ENCODE measurements around the gene NUDT16L1. TPM values are rescaled to one million over a fixed set of nuclear protein-coding genes. Genes with fewer than 3 reads are reported as not detected.

The NUDT16L1 gene
- total RNA-seq, 1 experiment from 2014 or later: 32.6 TPM

DNA sequence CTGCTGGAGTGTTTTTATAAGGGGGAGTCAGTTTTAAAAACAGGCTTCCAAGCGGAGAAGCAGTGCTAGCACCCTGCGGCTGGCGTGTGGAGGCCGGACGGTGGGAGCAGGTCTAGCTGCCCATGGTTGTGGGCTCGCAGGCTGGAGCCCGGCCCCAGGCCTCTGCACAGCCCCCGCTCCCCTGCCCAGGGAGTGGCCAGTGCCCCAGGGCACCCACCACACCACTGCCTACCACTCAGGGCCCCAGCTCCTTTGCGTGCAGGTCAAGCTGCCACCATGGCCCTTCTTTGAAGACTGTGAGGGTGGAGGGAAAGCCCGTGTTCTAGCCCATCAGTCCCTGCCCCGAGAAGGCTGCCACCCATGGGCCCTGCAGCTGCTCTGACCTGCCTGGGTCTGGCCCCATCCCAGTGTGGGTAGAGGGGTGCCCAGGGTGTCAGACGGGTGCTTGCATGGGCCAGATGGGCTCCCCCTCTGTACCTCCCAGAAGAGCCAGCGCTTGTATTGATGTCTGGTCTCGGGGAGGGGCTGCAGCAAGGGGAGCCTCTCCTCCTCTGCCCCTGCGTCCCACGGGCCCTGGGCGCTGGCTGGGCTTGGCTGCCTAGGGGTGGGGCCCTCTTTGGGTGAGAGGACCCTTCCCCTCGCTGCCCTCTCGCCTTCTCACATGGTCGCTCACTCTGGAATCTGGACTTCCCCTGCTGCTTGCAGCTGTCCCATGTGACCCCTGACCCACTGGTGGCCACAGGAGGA, 1.5 kb upstream of the NUDT16L1 start:
- H3K27ac Mint-ChIP-seq (ENCODE audit: unreplicated experiment): peak overlapping the region; percentile 50

DNA sequence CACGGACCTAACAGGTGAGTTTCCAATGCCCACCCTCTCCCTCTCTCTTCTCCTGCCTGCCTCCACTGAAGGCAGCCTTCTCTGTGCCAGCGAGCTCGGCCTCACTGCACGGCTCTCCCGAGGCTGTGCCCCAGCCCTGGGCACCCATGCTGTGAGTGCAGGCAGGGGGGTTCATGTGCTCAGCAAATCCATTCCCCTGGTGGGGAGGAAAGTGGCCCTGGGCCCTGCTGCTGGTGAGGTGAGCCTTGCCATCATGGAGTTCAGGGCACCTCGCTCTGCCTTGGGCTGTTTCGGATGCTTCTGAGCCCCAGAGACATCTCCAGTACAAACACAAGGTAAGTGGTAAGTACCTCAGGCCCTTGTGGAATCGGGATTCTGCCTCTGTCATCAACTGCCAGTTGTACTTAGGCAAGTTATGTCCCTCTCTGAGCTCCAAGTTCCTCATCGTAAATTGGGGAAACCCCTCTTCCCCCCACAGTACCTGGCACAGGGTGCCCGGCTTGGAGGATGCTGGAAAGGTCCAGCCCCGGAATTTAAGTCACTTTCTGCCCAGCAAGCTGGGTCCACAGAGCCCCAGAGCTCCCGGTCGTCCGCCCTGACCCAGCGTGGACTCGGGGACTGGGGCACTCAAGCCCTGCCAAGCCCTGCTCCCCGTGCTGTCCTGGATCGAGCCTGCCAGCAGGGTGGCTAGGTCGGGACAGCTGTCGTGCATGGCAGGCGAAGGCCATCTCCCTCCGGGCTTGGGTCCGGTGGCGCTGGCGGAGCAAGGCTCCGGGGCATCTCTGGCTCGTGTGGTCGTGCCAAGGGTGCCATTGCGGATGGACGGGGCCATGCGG, 684 bp upstream of the NUDT16L1 start:
- no TSS peak for BruUV-seq (replicated peaks)
- Mint-ChIP-seq H3K27ac (ENCODE audit: unreplicated experiment) (peak overlapping the region; percentile 80), H3K4me1 (ENCODE audit: low read depth, unreplicated experiment) (peaks cover 8% of the 10 kb centered on the region), H3K36me3 (ENCODE audit: insufficient read depth, unreplicated experiment) (peaks cover 88% of the 10 kb centered on the region), H3K4me3 (ENCODE audit: low read depth, unreplicated experiment) (peak overlapping the region; percentile 78), H3K9me3 (ENCODE audit: low read depth, unreplicated experiment) (no peaks in the 10 kb centered on the region), H3K27me3 (ENCODE audit: unreplicated experiment) (no peaks in the 10 kb centered on the region)
- TF ChIP-seq, protein P1, sequence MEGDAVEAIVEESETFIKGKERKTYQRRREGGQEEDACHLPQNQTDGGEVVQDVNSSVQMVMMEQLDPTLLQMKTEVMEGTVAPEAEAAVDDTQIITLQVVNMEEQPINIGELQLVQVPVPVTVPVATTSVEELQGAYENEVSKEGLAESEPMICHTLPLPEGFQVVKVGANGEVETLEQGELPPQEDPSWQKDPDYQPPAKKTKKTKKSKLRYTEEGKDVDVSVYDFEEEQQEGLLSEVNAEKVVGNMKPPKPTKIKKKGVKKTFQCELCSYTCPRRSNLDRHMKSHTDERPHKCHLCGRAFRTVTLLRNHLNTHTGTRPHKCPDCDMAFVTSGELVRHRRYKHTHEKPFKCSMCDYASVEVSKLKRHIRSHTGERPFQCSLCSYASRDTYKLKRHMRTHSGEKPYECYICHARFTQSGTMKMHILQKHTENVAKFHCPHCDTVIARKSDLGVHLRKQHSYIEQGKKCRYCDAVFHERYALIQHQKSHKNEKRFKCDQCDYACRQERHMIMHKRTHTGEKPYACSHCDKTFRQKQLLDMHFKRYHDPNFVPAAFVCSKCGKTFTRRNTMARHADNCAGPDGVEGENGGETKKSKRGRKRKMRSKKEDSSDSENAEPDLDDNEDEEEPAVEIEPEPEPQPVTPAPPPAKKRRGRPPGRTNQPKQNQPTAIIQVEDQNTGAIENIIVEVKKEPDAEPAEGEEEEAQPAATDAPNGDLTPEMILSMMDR (IDR thresholded peaks at IDR 0.05; ENCODE audit: unreplicated experiment): no peak
- intact Hi-C loops (cut with micrococcal nuclease; ENCODE audit: unreplicated experiment): no loop called here
- CTCF ChIA-PET: no interaction called here
- DNase-seq: no peak

More for the DNA sequence above, 1.5 kb upstream of the NUDT16L1 start:
- Mint-ChIP-seq H3K9me3 (ENCODE audit: low read depth, unreplicated experiment) (no peaks in the 10 kb centered on the region), H3K4me3 (ENCODE audit: low read depth, unreplicated experiment) (peak overlapping the region; percentile 6), H3K36me3 (ENCODE audit: insufficient read depth, unreplicated experiment) (peaks cover 88% of the 10 kb centered on the region), H3K4me1 (ENCODE audit: low read depth, unreplicated experiment) (peaks cover 8% of the 10 kb centered on the region), H3K27me3 (ENCODE audit: unreplicated experiment) (no peaks in the 10 kb centered on the region)
- intact Hi-C loops (cut with micrococcal nuclease; ENCODE audit: unreplicated experiment): no loop called here
- TF ChIP-seq, protein P1 (IDR thresholded peaks at IDR 0.05; ENCODE audit: unreplicated experiment): no peak
- CTCF ChIA-PET: no interaction called here
- DNase-seq: no peak
- no TSS peak for BruUV-seq (replicated peaks)

DNA sequence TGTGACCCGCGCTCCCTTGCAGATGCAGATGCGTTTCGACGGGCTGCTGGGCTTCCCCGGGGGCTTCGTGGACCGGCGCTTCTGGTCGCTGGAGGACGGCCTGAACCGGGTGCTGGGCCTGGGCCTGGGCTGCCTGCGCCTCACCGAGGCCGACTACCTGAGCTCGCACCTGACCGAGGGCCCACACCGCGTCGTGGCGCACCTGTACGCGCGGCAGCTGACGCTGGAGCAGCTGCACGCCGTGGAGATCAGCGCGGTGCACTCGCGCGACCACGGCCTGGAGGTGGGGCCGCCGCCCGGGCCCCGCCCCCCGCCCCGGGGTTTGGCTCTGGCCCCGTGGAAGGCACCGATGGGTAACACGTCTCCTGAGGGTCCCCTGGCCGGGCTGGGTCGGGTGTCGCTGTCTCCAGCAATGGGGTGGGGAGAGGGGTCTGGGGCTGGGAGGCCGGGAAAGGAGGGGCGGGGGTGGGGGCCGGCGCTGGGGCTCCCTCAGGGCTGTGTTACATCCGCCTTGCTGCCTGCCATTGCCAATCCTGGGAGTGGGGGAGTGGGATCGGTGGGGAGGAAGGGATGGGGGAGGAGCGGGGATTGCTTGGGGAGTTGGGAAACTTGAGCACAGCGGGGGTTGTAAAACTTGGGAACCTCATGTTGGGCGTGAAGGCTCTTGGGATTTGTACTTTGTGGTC, 737 bp downstream of the NUDT16L1 start:
- H3K27ac Mint-ChIP-seq (ENCODE audit: unreplicated experiment): peak overlapping the region; percentile 80
- H3K4me1 Mint-ChIP-seq (ENCODE audit: low read depth, unreplicated experiment): peaks cover 8% of the 10 kb centered on the region
- TF ChIP-seq, protein P1 (IDR thresholded peaks at IDR 0.05; ENCODE audit: unreplicated experiment): no peak
- intact Hi-C loops (cut with micrococcal nuclease; ENCODE audit: unreplicated experiment): no loop called here
- DNase-seq: peak; percentile 42
- H3K27me3 Mint-ChIP-seq (ENCODE audit: unreplicated experiment): no peaks in the 10 kb centered on the region
- H3K9me3 Mint-ChIP-seq (ENCODE audit: low read depth, unreplicated experiment): no peaks in the 10 kb centered on the region
- CTCF ChIA-PET: interaction anchor here (0.7 to 1.0 kb wide), 2 partner anchors 8 to 327 kb away, joined by 3 to 5 read pairs; no protein-coding TSS in a partner anchor
- BruUV-seq (replicated peaks): no TSS peak
- peak overlapping the region; percentile 78 for H3K4me3 Mint-ChIP-seq (ENCODE audit: low read depth, unreplicated experiment)
- H3K36me3 Mint-ChIP-seq (ENCODE audit: insufficient read depth, unreplicated experiment): peaks cover 91% of the 10 kb centered on the region

DNA sequence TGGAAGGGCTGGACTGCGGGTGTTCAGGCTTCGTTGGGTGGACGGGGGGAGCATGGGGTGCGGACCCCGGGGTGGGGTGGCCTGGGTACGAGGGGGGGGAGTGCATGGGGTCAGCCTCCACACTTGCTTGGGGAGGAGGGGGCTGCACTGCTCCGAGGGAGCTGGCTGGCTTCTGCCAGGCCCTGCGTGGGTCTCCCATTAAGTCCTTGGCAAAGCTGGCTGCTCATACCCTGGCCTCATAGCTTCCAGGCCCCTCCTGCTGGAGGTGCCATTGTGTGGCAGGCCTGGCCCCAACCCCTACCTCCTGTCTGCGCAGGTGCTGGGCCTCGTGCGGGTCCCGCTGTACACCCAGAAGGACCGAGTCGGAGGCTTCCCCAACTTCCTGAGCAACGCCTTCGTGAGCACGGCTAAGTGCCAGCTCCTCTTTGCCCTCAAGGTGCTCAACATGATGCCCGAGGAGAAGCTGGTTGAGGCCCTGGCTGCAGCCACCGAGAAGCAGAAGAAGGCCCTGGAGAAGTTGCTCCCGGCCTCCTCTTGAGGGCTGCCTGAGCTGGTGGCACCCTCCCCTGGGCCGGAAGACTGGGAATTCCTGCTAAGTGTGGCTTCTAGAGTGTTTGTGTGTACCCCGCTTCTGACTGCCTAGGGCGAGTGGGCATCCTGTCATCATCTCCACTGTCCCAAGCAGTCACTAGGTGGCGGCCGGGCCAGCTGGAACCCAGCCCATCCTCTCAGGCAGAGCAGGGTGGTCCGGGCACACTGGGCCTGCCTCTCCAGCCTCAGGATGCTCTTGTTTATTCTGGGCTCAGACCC, 1.5 kb downstream of the NUDT16L1 start:
- H3K4me1 Mint-ChIP-seq (ENCODE audit: low read depth, unreplicated experiment): peaks cover 8% of the 10 kb centered on the region
- H3K27ac Mint-ChIP-seq (ENCODE audit: unreplicated experiment): peak overlapping the region; percentile 80
- H3K27me3 Mint-ChIP-seq (ENCODE audit: unreplicated experiment): no peaks in the 10 kb centered on the region
- TF ChIP-seq, protein P1 (IDR thresholded peaks at IDR 0.05; ENCODE audit: unreplicated experiment): no peak
- H3K36me3 Mint-ChIP-seq (ENCODE audit: insufficient read depth, unreplicated experiment): peaks cover 91% of the 10 kb centered on the region
- H3K9me3 Mint-ChIP-seq (ENCODE audit: low read depth, unreplicated experiment): no peaks in the 10 kb centered on the region
- DNase-seq: no peak
- CTCF ChIA-PET: no interaction called here
- BruUV-seq (replicated peaks): no TSS peak
- intact Hi-C loops (cut with micrococcal nuclease; ENCODE audit: unreplicated experiment): no loop called here
- peak overlapping the region; percentile 78 for H3K4me3 Mint-ChIP-seq (ENCODE audit: low read depth, unreplicated experiment)

Measured in Calu3 (cell line).